ENCODE results near the gene RPRD1B.

DNA sequence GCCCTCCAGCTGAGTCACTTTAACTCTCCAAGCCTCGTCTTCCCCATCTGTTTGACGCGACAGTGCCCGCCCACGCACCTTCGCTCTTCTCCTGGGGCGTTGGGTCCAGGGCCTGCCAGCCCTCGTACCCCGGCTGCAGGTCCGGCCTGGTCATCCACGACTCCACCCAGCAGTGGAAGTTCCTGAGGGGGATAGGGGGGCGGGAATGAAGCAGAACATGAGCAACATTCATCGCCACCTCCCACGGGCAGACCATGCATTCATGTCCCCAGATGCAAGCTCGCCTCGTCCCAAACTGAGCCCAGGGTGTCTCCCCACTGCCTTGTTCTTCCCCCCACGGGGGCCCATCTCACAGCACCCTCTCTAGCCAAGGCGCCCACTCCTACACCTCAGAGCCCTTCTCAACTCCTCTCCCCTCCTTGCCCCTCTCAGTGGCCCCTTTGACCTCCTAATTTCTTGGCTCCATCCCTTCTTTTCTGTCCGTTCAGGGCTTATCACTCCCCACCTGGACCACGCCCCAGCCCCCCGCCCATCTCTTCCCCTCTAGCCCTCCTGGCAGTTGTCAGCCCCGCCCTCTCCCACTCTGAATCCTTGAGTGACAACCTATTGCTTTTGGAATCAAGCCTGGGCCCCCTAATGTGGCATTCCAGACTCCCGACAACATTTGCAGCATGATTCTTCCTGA lies 107.8 kb downstream of the RPRD1B start:
- TF ChIP-seq EZH2 (IDR thresholded peaks at IDR 0.05; ENCODE audit: low read length, unreplicated experiment) (no peak), CTCF (conservative IDR thresholded peaks at IDR 0.05; ENCODE audit: low read depth, low read length) (no peak)
